A549 (cell line): Measurements from ENCODE around the gene MYADM. TPM values are rescaled to one million over a fixed set of nuclear protein-coding genes. Genes with fewer than 3 reads are reported as not detected.
"Not testable (repeated sequence)": the region's sequence is repeated elsewhere in the genome, so short reads cannot be mapped to it uniquely, and the experiment has no call there.

Experiments used
- ATAC-seq, 2 experiments: fragments of 200-7000 bp in 1 of 2; fragments of >200 bp in 1 of 2; cut with Nextera tagmentation in 1 of 2; cut with Tn5 transposase in 1 of 2; 3 replicates each; pipeline versions ENCODE4 v1.8.0 to v1.9.1; 2018 to 2020; ENCODE audit warnings: mild to moderate bottlenecking in 1 of 2, moderate library complexity in 1 of 2
- CTCF ChIA-PET: fragments of 300-600 bp; sonication (Branson Sonifier 250); formaldehyde crosslinking; extraction: SDS; loops from one replicate; lab custom pipeline; 2021; ENCODE audit warnings: antibody characterized with exemption, inconsistent platforms; lab: Yijun Ruan, JAX
- POLR2A ChIA-PET: fragments of 350-600 bp; formaldehyde crosslinking; extraction: SDS; loops from one replicate; lab custom pipeline; 2021; ENCODE audit warnings: antibody characterized with exemption, inconsistent platforms; lab: Yijun Ruan, JAX
- DNase-seq, 2 experiments: peaks; one replicate each; pipeline versions ENCODE4 v3.0.0 to v3.0.0-alpha.2; 2011 to 2016; ENCODE audit warnings: low read depth in 1 of 2, low spot score in 1 of 2
- FAIRE-seq: peaks from 2 replicates; lab custom pipeline; 2011; peaks lifted over from hg19 to GRCh38; lab: Jason Lieb, UNC
- H3K27ac ChIP-seq, 2 experiments: fragments of >200 bp; sonication (Bioruptor Twin); formaldehyde crosslinking; 3 replicates each; pipeline ENCODE4 v1.5.1; 2016 to 2017
- H3K4me1 ChIP-seq: fragments of >200 bp; sonication (Bioruptor Twin); formaldehyde crosslinking; 3 replicates; pipeline ENCODE4 v1.6.1; 2016
- H3K4me2 ChIP-seq: fragments of >200 bp; sonication (Bioruptor Twin); formaldehyde crosslinking; 3 replicates; pipeline ENCODE4 v1.6.1; 2016
- H3K4me3 ChIP-seq: fragments of >200 bp; sonication (Bioruptor Twin); formaldehyde crosslinking; 3 replicates; pipeline ENCODE4 v1.5.1; 2016
- H3K9me3 ChIP-seq: fragments of >200 bp; sonication (Bioruptor Twin); formaldehyde crosslinking; 3 replicates; pipeline ENCODE4 v1.6.1; 2016
- CEBPB ChIP-seq, 2 experiments: fragments of >200 bp in 1 of 2; sonication (Bioruptor Twin) in 1 of 2; formaldehyde crosslinking in 1 of 2; IDR thresholded peaks; 2 replicates each; pipeline ENCODE4 v1.6.1; 2012 to 2016
- EHF ChIP-seq: fragments of 250-450 bp; sonication (Bioruptor Pico); IDR thresholded peaks from 2 replicates; pipeline ENCODE4 v1.5.0; 2020; ENCODE audit warnings: mild to moderate bottlenecking
- FOSL2 ChIP-seq, 2 experiments: fragments of 450-650 bp in 1 of 2; fragments of >200 bp in 1 of 2; sonication (Bioruptor Twin) in 1 of 2; formaldehyde crosslinking; IDR thresholded peaks; 2 replicates each; pipeline versions ENCODE4 v1.5.0 to v1.6.1; 2016 to 2020; ENCODE audit warnings: mild to moderate bottlenecking in 1 of 2, moderate library complexity in 1 of 2
- FOXS1 ChIP-seq: fragments of 250-450 bp; sonication (Bioruptor Pico); IDR thresholded peaks from 2 replicates; pipeline ENCODE4 v1.5.0; 2020; ENCODE audit warnings: mild to moderate bottlenecking, moderate library complexity
- GATA3 ChIP-seq: IDR thresholded peaks from 2 replicates; pipeline ENCODE4 v1.6.1; 2012; ENCODE audit warnings: borderline replicate concordance
- HEYL ChIP-seq: fragments of 250-450 bp; sonication (Bioruptor Pico); IDR thresholded peaks from 2 replicates; pipeline ENCODE4 v1.8.0; 2021; ENCODE audit warnings: mild to moderate bottlenecking, moderate library complexity
- HOXB13 ChIP-seq: fragments of 250-450 bp; sonication (Bioruptor Pico); IDR thresholded peaks from 2 replicates; pipeline ENCODE4 v1.5.0; 2020; ENCODE audit warnings: low read depth, mild to moderate bottlenecking, moderate library complexity
- JUNB ChIP-seq: fragments of >200 bp; sonication (Bioruptor Twin); formaldehyde crosslinking; IDR thresholded peaks from 2 replicates; pipeline ENCODE4 v1.6.1; 2016
- NFE2L2 ChIP-seq: fragments of 150-350 bp; conservative IDR thresholded peaks from 2 replicates; pipeline ENCODE4 v1.6.1; 2014; ENCODE audit warnings: low read length
- NR3C1 ChIP-seq: fragments of >200 bp; sonication (Bioruptor Twin); formaldehyde crosslinking; IDR thresholded peaks from 3 replicates; pipeline ENCODE4 v1.6.1; 2017
- ZNF302 ChIP-seq: fragments of 250-450 bp; sonication (Bioruptor Pico); IDR thresholded peaks from 2 replicates; pipeline ENCODE4 v1.9.0; 2021; ENCODE audit warnings: inconsistent platforms, mild to moderate bottlenecking, moderate library complexity
- ZSCAN20 ChIP-seq: fragments of 250-450 bp; sonication (Bioruptor Pico); IDR thresholded peaks from 2 replicates; pipeline ENCODE4 v1.8.0; 2022; ENCODE audit warnings: mild to moderate bottlenecking, moderate library complexity
- WGBS: methylation state at CpG from one replicate; pipeline ENCODE4 v1.1.6; 2017; ENCODE audit errors: missing lambda C conversion rate; 5-methylcytosine and 5-hydroxymethylcytosine counted together
- polyA plus RNA-seq, 4 experiments: library from polyadenylated mRNA; depleted of rRNA in 3 of 4; stranded (reverse); fragments of >200 nt; fragmentation: RNase III in 1 of 4; extraction: RNeasy Plus Mini Kit Qiagen cat#74134 plus additional on column Dnase treatment in 1 of 4; gene quantifications; 2 replicates in 3 of 4; 3 replicates in 1 of 4; pipeline ENCODE4 v1.2.3, GENCODE V29; 2011 to 2017
- TF ChIP-seq, protein P1 (sequence below): IDR thresholded peaks from 2 replicates; pipeline ENCODE4 v1.6.1; 2012

The MYADM gene
- polyA plus RNA-seq, 2 of the 4 experiments (the other 2 are of a cell fraction): 37.7 to 90.7 TPM

DNA sequence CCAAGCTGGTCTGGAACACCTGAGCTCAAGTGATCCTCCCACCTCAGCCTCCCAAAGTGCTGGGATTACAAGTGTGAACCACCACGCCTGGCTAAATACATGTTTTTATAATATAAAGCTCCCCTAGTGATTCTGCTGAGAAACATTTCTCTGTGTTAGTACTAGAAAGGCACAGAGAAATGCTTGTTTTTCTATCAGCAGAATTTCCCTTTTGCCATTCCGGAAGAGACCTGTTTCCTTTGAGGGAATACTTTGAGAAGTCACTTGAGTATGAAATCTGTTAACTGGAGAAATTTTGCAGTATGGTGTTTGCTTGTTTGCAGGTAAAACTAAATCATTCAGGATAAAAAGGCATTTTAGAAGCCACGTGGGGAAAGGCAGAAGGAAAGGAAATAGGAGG, 39.2 kb upstream of the MYADM start (continued):
- TF ChIP-seq NR3C1 (no peak), GATA3 (no peak)

DNA sequence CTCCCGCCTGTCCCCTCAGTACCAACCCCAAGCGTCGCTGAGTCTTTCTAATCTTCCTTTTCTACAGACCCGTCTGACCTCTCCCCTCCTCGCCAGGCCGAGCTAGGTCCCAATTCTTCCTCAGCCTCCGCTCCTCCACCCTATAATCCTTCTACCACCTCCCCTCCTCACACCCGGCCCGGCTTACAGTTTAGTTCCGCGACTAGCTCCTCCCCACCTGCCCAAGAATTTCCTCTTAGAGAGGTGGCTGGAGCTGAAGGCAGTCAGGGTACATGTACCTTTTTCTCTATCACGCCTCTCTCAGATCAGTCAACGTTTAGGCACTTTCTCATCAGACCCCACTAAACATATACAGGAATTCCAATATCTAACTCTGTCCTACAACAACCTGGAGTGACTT, 34.8 kb upstream of the MYADM start:
- 81% methylated on average over 12 of the region's 13 CpGs for WGBS
- H3K4me2 ChIP-seq, H3K9me3 ChIP-seq, H3K4me3 ChIP-seq, DNase-seq, FAIRE-seq, ATAC-seq, POLR2A ChIA-PET, CTCF ChIA-PET, H3K27ac ChIP-seq, H3K4me1 ChIP-seq: not testable (repeated sequence)

DNA sequence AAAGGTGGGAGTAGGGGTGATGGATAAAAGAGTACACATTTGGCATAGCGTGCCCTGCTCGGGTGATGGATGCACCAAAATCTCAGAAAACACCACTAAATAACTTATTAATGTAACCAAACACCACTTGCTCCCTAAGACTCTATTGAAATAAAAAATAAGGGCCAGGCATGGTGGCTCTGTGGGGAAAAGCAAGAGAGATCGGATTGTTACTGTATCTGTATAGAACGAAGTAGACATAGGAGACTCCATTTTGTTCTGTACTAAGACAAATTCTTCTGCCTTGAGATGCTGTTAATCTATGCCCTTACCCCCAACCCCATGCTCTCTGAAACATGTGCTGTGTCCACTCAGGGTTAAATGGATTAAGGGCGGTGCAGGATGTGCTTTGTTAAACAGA, 29.2 kb upstream of the MYADM start:
- H3K4me2 ChIP-seq, H3K9me3 ChIP-seq, ATAC-seq, DNase-seq, H3K4me3 ChIP-seq, POLR2A ChIA-PET, H3K27ac ChIP-seq, FAIRE-seq: not testable (repeated sequence)
- CTCF ChIA-PET: interaction anchor here (1.0 kb wide), 1 partner anchor 21 kb away, joined by 3 read pairs; no protein-coding TSS in a partner anchor
- H3K4me1 ChIP-seq: peaks cover 25% of the 10 kb centered on the region
- TF ChIP-seq ZNF302 (0 out of 2 replicates have a peak, but pooled peaks have one; percentile 28), HOXB13 (CRISPR knock-in tag) (peak; percentile 54; the same call in 1 of the 2 replicates), HEYL (0 out of 2 replicates have a peak, but pooled peaks have one; percentile 75), ZSCAN20 (CRISPR knock-in tag) (peak; percentile 73; the same call in 1 of the 2 replicates), EHF (CRISPR knock-in tag) (peak; percentile 78; the same call in 1 of the 2 replicates), FOXS1 (CRISPR knock-in tag) (peak; percentile 58; the same call in 1 of the 2 replicates)
- TF ChIP-seq, protein P1, sequence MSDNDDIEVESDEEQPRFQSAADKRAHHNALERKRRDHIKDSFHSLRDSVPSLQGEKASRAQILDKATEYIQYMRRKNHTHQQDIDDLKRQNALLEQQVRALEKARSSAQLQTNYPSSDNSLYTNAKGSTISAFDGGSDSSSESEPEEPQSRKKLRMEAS: peak; percentile 27; the same call in 1 of the 2 replicates
- WGBS: 78% methylated on average over 5 of the region's 5 CpGs

DNA sequence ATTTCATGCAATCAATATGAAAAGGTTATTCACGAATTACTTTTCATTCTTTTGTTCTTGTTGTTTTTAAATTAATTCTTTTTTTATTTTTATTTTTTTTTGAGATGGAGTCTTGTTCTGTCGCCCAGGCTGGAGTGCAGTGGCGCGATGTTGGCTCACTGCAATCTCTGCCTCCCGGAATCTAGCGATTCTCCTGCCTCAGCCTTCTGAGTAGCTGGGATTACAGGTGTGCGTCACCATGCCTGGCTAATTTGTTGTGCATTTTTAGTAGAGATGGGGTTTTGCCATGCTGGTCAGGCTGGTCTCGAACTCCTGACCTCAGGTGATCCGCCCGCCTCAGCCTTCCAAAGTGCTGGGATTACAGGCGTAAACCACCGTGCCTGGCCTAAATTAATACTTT, 27.4 kb upstream of the MYADM start:
- DNase-seq, H3K4me3 ChIP-seq, FAIRE-seq, ATAC-seq, POLR2A ChIA-PET, H3K9me3 ChIP-seq, H3K4me2 ChIP-seq: not testable (repeated sequence)
- CTCF ChIA-PET: interaction anchor here (1.0 to 5.1 kb wide), 8 partner anchors 26 to 257 kb away, joined by 3 to 88 read pairs (median 13); no protein-coding TSS in a partner anchor
- 96% methylated on average over 12 of the region's 12 CpGs for WGBS
- H3K27ac ChIP-seq: peak overlapping the region in 1 of 2 experiments; percentile 90; a peak in 2 of 6 replicates
- peaks cover 31% of the 10 kb centered on the region for H3K4me1 ChIP-seq

DNA sequence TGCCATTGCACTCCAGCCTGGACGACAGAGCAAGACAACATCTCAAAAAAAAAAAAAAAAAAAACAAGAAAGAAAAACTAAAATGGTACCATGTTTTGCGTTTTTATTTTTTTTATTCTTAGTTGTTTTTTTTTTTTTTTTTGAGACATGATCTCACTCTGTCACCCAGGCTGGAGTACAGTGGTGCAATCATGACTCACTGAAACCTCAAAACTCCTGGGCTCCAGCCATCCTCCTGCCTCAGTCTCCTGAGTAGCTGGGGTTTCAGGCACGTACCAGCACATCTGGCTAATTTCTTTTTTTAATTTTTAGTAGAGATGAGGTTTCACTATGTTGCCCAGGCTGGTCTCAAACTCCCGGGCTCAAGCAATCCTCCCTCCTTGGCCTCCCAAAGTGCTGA, 26.8 kb upstream of the MYADM start:
- peak in 1 of 2 experiments; percentile 29; a peak in 1 of 6 replicates for ATAC-seq
- H3K4me3 ChIP-seq, FAIRE-seq, POLR2A ChIA-PET, DNase-seq, H3K9me3 ChIP-seq: not testable (repeated sequence)
- H3K27ac ChIP-seq: peak overlapping the region; percentile 77 to 90; a peak in 5 of 6 replicates
- peaks cover 31% of the 10 kb centered on the region for H3K4me1 ChIP-seq
- H3K4me2 ChIP-seq: peak overlapping the region; percentile 5; the same call in 1 of the 3 replicates
- TF ChIP-seq FOSL2 (IDR thresholded peaks at IDR 0.05) (peak; percentile 25; the same call in 1 of the 2 replicates), FOSL2 (CRISPR knock-in tag; IDR thresholded peaks at IDR 0.05) (peak; percentile 57), JUNB (0 out of 2 replicates have a peak, but pooled peaks have one; percentile 6), CEBPB (IDR thresholded peaks at IDR 0.05) (peak in 1 of 2 experiments; percentile 52; a peak in 1 of 4 replicates)
- WGBS: 70% methylated on average over 4 of the region's 4 CpGs
- CTCF ChIA-PET: interaction anchor here (0.8 to 5.1 kb wide), 16 partner anchors 11 to 256 kb away, joined by 3 to 88 read pairs (median 5); partner anchors contain the start of gene PRKCG

DNA sequence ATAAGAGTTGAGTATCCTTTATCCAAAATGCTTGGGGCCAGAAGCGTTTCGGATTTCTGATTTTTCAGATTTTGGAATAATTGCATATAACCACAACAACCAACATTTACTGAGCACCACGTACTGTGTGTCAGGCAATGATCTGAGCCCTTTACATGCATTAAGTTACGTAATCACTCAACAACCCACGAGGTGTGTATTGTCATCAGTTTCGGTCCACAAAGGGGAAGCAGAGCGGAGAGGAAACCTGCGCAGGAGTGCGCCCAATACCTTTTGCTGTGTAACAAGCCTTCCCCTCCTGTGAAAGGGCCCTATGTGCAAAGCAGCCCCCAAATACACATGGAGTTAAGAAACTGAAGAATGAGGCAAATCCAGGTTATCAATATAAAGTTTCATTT, 22.8 kb upstream of the MYADM start:
- no peaks in the 10 kb centered on the region for H3K9me3 ChIP-seq
- no peak for TF ChIP-seq NFE2L2
- TF ChIP-seq CEBPB (IDR thresholded peaks at IDR 0.05): peak; percentile 25 to 72; a peak in 3 of 4 replicates
- TF ChIP-seq, all 56 proteins: peak for 1
- WGBS: 88% methylated on average over 9 of the region's 9 CpGs
- FAIRE-seq (no peak), ATAC-seq (no peak), DNase-seq (no peak)
- CTCF ChIA-PET: interaction anchor here (0.9 to 1.5 kb wide), 2 partner anchors 12 to 179 kb away, joined by 3 to 4 read pairs; no protein-coding TSS in a partner anchor
- POLR2A ChIA-PET: no interaction called here
- Histone ChIP-seq H3K27ac (0 out of 6 replicates have a peak overlapping the region, but pooled peaks of 1 of the 2 experiments have one; percentile 33), H3K4me3 (no peak overlapping the region), H3K4me2 (no peak overlapping the region), H3K4me1 (peaks cover 31% of the 10 kb centered on the region)
